Glutamatergic neuron (in vitro differentiated cells): ENCODE results near the gene ARFRP1. TPM values are rescaled to one million over a fixed set of nuclear protein-coding genes. Genes with fewer than 3 reads are reported as not detected.

Experiments used
- DNase-seq: peaks from one replicate; pipeline ENCODE4 v3.0.0; 2022
- H3K27ac Mint-ChIP-seq: one replicate; pipeline ENCODE4 v1.8.0; 2020; ENCODE audit warnings: mild to moderate bottlenecking, mixed read lengths, inconsistent platforms; ENCODE audit not compliant: unreplicated experiment
- H3K27me3 Mint-ChIP-seq: one replicate; pipeline ENCODE4 v1.8.0; 2020; ENCODE audit warnings: mild to moderate bottlenecking, moderate library complexity, mixed read lengths, inconsistent platforms; ENCODE audit not compliant: unreplicated experiment
- H3K36me3 Mint-ChIP-seq: one replicate; pipeline ENCODE4 v1.8.0; 2020; ENCODE audit warnings: mild to moderate bottlenecking, mixed read lengths, inconsistent platforms; ENCODE audit not compliant: unreplicated experiment
- H3K4me1 Mint-ChIP-seq: one replicate; pipeline ENCODE4 v1.8.0; 2020; ENCODE audit warnings: mild to moderate bottlenecking, low read depth, mixed read lengths, inconsistent platforms; ENCODE audit not compliant: unreplicated experiment
- H3K4me3 Mint-ChIP-seq: one replicate; pipeline ENCODE4 v1.8.0; 2020; ENCODE audit warnings: mild to moderate bottlenecking, mixed read lengths, inconsistent platforms; ENCODE audit not compliant: unreplicated experiment
- H3K9me3 Mint-ChIP-seq: one replicate; pipeline ENCODE4 v1.8.0; 2020; ENCODE audit warnings: mild to moderate bottlenecking, moderate library complexity, mixed read lengths, inconsistent platforms; ENCODE audit not compliant: unreplicated experiment
- CTCF ChIP-seq: fragments of 200-600 bp; sonication (generic); IDR thresholded peaks from one replicate; pipeline ENCODE4 v1.5.0; 2021; ENCODE audit not compliant: partially characterized antibody, unreplicated experiment
- total RNA-seq: library from RNA; stranded (reverse); fragmentation: NEBNext Ultra II Directional; extraction: Animal tissue kit (Norgen Biotek cat#: 25700); gene quantifications from one replicate; pipeline ENCODE4 v1.2.1, GENCODE V29; 2021; ENCODE audit not compliant: unreplicated experiment

The ARFRP1 gene
- total RNA-seq, 1 donor from 2014 or later: 51.9 TPM

GRCh38 chr20:63690003-63690897 lies 17.5 kb downstream of the ARFRP1 start:
- no peak for DNase-seq
- H3K9me3 Mint-ChIP-seq: peaks cover 6% of the 10 kb centered on the region
- H3K4me3 Mint-ChIP-seq: no peak overlapping the region
- H3K36me3 Mint-ChIP-seq: no peaks in the 10 kb centered on the region
- no peaks in the 10 kb centered on the region for H3K4me1 Mint-ChIP-seq
- H3K27me3 Mint-ChIP-seq: peaks cover 7% of the 10 kb centered on the region
- H3K27ac Mint-ChIP-seq: no peak overlapping the region
- no peak for TF ChIP-seq CTCF

GRCh38 chr20:63689046-63690002 lies 18.5 kb downstream of the ARFRP1 start:
- TF ChIP-seq CTCF: no peak
- H3K4me1 Mint-ChIP-seq: no peaks in the 10 kb centered on the region
- peaks cover 6% of the 10 kb centered on the region for H3K9me3 Mint-ChIP-seq
- H3K4me3 Mint-ChIP-seq: no peak overlapping the region
- no peak overlapping the region for H3K27ac Mint-ChIP-seq
- DNase-seq: no peak
- H3K27me3 Mint-ChIP-seq: peaks cover 7% of the 10 kb centered on the region
- no peaks in the 10 kb centered on the region for H3K36me3 Mint-ChIP-seq

DNA sequence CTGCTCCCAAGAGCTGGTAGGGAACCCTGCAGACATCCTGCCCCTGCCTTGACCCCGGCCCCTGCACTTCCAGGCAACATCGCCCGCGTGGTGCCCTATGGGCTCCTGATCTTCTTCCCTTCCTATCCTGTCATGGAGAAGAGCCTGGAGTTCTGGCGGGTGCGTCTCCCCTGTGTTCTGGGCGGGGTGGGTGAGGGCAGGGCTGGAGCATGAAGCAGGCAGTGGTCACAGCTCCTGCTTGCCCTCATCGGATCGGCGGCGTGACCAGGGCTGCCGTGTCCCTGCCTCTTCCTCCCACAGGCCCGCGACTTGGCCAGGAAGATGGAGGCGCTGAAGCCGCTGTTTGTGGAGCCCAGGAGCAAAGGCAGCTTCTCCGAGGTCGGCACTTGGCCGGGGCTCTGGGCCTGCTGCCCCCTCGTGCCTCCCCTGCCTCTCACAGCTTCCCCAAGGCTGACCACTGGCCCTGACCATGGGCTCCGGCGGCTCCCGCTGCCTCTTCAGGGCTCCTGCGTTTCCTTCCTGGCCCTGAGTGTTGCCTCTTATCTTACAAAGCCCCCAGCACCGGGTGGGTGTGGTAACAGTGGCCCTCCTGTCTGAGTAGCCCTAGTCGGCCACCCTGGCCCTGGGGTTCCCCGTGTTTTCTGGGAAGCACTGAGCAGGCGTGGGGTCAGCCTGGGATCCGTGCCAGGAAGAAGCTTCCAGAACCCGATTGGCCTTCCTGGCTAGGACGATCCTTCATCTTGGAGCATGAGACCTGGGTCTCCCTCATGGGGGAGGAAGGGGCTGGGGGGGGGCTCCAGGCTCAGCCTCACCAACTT lies 19.3 kb downstream of the ARFRP1 start:
- no peak for DNase-seq
- no peak overlapping the region for H3K4me3 Mint-ChIP-seq
- H3K4me1 Mint-ChIP-seq: no peaks in the 10 kb centered on the region
- H3K36me3 Mint-ChIP-seq: no peaks in the 10 kb centered on the region
- H3K27ac Mint-ChIP-seq: no peak overlapping the region
- TF ChIP-seq CTCF: no peak
- peaks cover 5% of the 10 kb centered on the region for H3K9me3 Mint-ChIP-seq
- peaks cover 5% of the 10 kb centered on the region for H3K27me3 Mint-ChIP-seq

- no peak for DNase-seq
- no peak for TF ChIP-seq CTCF
- peaks cover 5% of the 10 kb centered on the region for H3K9me3 Mint-ChIP-seq
- no peak overlapping the region for H3K27ac Mint-ChIP-seq
- H3K4me1 Mint-ChIP-seq: no peaks in the 10 kb centered on the region
- peaks cover 5% of the 10 kb centered on the region for H3K27me3 Mint-ChIP-seq
- no peak overlapping the region for H3K4me3 Mint-ChIP-seq
- H3K36me3 Mint-ChIP-seq: no peaks in the 10 kb centered on the region
Observed at GRCh38 chr20:63687419-63688178, 20.2 kb downstream of the ARFRP1 start.
